Mucosa of gallbladder (tissue), 1 donor: ENCODE data around the gene THEMIS. TPM values are rescaled to one million over a fixed set of nuclear protein-coding genes. Genes with fewer than 3 reads are reported as not detected.
"Not testable (repeated sequence)": the region's sequence is repeated elsewhere in the genome, so short reads cannot be mapped to it uniquely, and the experiment has no call there.

Experiments used
- DNase-seq: peaks from one replicate; pipeline ENCODE4 v3.0.0-alpha.2; 2020; ENCODE audit warnings: low spot score
- total RNA-seq: library from RNA; stranded (reverse); gene quantifications from one replicate; pipeline ENCODE4 v1.2.1, GENCODE V29; 2021
- donor health status: DM: no; HTN: no; CAD: no.

Gene THEMIS, protein sequence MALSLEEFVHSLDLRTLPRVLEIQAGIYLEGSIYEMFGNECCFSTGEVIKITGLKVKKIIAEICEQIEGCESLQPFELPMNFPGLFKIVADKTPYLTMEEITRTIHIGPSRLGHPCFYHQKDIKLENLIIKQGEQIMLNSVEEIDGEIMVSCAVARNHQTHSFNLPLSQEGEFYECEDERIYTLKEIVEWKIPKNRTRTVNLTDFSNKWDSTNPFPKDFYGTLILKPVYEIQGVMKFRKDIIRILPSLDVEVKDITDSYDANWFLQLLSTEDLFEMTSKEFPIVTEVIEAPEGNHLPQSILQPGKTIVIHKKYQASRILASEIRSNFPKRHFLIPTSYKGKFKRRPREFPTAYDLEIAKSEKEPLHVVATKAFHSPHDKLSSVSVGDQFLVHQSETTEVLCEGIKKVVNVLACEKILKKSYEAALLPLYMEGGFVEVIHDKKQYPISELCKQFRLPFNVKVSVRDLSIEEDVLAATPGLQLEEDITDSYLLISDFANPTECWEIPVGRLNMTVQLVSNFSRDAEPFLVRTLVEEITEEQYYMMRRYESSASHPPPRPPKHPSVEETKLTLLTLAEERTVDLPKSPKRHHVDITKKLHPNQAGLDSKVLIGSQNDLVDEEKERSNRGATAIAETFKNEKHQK
- 2.8 TPM for total RNA-seq

DNA sequence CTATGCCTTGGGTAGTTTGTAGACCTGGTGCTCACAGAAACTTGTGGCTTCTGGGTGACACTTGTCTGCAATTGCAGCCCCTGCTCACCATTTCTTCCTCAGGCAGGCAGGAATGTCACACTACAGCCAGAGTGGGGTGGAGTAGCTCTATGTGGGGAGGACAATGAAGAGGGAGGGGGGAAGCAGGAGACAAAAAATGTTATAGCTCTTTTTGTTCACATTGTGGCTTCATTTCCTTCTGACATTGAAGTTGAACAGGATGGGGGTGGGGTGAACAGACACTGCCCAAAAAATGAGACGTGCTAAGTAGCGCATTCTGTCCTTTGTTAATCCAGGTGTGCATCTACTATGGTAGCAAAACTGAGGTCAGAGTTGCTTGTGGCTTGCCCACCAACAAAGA is at the start of gene THEMIS:
THEMIS (minus strand) TSS at position 124 of the 400 bp plus-strand sequence. CDS start 126 bp downstream, outside the sequence.
- DNase-seq = no peak

DNA sequence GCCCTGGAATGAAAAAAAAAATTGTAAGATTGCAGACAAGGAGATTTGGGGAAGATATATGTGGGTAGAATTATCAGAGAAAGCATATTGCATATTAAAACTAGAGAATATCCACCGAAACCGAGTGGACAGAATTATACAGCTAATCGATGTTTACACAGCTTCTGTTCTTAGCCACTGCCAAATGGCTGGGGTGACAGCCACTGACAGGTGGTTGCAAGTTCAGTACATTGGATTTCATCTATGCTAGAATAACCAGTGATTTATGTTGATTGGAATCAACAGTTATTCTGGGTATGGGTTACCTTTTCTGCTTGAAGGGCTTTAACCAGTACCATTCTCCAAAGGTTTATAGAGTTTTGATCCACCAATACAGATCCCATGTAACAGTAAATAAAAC is 48.4 kb upstream of the THEMIS start:
- DNase-seq = no peak

DNA sequence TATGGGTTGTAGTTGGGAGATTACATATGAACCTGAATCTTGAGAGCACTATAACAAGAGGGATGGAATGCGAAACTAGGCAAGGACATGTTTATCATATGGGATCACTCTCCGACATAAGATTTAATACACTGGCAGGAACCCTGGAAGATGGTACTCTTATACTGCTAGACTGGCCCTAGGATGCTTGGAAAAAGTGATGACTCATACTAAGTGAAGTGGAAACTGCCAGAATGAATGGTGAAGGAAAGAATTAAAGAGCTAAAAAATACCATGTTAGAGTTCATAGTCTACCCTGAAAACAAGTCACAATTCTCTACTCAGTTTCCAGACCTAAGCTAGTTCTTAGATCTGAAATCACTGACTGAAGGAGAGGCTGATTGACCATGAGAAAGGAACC is 45.5 kb upstream of the THEMIS start:
- no peak for DNase-seq

DNA sequence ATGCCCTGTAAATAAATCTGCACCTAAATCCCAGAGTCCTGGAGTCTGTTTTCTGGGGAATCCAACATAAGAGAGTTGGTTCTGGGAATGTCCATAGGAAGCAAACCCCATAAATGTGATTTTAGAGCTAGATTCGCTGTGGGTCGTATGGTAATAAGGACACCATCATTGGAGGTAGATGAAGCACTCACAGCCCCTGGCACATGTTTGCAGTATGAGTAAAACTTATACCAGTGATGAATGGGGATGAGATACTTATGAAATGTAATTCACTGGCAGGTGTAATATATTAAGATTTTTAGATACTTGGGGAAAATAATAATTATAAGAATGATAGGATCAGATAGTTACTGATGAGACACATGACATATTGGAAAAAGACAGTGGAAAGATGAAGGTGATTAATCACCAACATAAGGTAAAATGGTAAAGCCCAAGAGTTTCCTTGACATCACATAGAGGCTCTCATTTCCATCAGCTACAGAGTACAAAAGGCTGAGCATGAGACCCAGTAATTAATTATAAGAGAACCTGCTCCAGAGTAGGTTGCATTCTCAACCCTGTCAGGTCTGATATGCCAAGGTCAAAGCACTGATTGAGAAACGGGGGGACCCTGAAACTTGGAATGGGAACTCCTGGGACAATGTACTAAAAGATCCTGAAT is 44.7 kb upstream of the THEMIS start:
- DNase-seq = no peak

DNA sequence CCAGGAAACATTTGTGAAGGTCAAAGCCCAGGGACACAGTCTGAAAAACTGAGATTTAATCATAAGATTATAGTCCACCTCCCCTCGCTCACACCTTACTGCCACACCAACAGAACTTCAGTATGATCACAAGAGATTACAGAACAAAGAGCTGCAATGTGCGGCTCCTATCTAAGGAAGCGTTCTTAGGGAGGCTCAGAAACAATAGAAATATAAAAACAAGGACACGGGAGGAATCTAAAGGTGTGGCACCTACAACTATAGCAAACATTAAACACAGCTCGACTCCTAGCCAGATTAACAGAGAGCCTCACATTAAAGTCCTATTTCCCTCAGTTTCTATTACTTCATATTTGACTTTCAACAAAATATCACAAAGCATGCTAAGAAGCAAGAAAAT is 40.4 kb upstream of the THEMIS start:
- no peak for DNase-seq

DNA sequence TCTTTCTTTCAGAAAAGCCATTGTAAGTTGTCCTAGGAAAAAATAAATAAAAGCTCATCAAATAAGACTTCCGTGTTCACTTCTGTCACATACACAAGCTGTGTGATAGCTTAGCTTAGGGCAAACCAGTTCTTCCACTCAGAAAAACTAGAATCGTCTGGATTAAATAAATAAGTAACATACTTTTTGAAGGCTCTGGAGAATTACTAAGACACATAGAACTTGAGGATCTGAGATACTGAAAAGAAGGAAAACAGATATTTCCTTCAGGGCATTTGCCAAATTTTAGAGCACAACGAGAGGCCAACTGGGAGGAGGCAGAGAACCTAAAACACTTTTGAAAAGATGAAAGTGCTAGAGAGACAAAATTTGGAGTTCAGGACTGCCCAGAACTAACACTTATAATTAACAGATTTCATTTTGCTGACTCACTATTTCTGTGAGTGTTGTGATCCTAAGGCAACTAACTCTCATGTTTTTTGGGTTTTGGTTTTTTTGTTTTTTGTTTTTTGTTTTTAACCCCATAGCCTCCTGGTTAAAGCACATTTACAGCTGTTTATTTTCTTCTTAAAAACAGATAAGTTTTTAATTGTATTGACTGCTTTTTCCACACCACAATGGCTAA is 38.7 kb upstream of the THEMIS start:
- DNase-seq = no peak

DNA sequence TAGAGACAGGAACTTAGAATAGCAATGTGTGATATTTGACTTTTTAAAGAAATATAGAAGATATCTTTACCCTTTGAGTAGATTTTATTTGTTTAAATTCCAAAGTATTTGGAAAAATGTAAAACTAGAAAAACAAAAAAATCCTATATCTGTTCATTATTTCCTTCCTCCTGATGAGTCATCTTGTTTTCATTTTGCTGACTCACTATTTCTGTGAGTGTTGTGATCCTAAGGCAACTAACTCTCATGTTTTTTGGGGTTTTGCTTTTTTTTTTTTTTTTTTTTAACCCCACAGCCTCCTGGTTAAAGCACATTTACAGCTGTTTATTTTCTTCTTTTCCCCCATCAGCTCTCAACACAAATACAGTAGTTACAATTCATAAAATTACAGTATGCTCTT is 37.8 kb upstream of the THEMIS start:
- DNase-seq = no peak

DNA sequence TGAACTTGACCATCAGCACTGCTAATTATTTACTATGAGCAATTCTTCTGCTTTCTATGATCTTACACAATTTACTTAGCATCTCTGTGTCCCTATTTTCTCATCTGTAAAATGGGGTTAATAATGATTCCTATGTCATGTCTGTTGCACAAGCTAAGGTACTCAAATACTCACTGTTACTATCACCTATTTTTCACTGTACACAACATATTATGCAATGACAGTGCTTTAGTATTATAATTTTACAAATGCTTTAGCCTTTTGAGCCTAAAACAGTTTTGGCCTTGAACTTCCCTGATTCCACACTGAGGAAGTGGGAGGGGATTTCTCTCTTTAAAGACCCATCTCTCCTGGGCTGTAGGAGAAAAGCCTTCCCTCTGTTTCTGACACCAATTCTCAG is 36.9 kb upstream of the THEMIS start:
- no peak for DNase-seq

DNA sequence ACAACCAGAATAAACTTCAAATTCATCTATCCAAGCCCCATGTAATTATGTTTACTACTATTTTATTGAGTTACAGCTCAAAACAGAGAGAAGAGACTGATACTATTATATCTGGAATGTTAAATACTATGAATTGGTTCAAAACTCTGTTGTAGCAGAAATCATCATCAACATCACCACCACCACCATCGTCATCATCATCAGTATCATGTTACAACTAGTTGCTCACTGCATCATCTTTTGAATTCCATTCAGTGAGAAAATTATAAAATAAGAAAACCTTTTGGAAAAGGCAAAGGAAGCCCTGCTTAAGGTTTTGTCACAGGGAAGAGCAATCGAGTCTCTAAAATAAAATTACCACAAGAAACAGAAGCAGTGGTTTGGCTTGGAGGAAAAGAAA is 36.2 kb upstream of the THEMIS start:
- no peak for DNase-seq

DNA sequence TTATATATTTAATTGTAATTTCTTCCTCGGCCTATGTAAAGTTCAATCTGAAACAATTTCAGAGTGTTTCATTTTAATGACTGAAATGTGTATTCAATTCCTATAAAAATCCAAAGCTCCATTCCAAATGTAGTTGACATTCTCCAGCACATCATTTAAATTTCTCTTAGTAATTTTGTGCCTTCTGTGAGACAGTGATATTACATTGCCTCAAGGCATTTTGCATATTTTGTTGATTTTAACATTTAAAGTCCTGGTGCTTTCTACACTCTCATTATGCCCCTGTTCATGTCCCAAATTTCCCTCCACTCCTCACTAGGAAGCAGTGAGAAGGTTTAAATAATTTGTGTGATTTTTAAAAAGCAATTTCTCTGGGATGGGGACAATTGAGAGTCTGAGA is 34.1 kb upstream of the THEMIS start:
- no peak for DNase-seq

DNA sequence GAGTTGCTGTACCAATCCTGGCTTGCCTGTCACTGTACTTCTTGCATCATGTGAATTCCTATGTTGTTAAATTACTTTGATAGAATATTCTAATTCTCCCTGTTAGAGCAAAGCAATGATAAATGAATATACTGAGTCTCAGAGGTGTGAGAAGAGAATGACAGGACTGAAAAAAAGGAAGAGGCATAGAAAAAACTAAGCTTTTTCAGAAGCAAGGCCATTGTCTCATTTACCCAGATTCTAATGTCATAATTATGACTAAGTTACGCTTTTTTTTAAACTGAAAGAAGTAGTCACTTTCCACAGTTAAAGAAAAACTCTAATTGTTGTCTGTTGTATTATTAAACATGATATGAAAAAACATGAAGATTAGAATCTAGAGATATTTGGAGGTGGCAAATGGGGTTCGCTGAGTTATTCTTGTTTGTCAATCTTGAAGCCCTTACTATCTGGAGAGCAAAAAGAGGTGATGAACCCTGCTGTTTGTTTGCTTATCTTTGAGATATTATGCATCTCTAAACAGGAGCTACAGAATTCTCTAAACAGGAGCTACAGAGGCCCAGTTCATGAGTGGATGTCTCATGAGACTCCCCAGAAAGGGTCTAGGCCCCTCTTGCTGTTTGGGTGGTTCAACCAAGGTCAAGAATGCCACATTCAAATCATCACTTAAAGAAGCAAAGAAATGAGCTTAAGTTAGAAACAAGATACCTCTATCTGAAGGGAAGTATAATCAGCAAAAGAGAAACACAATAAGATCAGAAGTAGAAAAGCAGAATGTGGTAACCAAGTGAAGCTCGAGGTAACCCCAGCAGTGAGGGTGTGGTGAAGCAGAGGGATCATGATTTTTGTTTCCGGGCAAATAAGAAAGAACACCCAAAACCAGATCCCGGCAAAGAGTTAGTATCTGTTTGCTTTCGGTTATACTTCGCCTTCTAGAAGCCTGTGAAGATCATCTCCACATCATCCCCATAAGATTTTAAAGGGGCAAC is 33.3 kb upstream of the THEMIS start:
- no peak for DNase-seq

DNA sequence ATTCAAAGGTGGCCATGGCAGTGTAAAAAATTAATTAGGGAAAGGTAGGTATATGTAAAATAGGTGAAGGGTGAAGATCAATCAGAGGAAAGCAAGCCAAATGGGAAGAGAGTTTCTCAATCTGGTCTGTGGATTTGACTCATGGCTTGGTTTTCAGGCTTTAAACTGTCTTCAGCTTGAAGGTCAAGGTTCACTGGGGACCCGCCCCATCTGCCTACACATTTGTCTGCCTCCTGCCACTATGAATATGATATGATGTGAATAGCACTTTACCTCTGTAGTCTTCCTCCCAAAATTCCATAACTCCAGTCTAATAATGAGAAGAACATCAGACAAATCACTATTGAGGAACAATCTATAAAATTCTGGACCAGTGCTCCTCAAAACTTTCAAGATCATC is 32.3 kb upstream of the THEMIS start:
- no peak for DNase-seq

DNA sequence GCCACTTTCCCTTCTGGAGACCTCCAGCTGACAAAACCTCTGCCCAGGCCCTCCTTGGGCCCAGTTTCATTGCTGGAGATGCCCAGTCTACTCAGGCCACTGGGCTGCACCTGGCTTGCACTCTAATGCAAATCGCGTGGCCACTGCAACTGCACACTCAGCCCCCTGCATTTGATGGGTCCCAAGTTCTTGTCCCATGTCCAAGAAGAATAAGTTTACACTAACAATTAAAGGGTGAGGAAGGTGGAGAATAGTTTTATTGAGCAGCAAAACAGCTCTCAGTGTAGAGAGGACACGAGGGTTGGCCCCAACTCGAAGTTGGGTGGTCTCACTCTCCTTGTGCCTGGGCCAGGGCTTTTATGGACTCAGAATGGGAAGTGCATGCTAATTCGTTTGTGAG is 31.9 kb upstream of the THEMIS start:
- DNase-seq = no peak

DNA sequence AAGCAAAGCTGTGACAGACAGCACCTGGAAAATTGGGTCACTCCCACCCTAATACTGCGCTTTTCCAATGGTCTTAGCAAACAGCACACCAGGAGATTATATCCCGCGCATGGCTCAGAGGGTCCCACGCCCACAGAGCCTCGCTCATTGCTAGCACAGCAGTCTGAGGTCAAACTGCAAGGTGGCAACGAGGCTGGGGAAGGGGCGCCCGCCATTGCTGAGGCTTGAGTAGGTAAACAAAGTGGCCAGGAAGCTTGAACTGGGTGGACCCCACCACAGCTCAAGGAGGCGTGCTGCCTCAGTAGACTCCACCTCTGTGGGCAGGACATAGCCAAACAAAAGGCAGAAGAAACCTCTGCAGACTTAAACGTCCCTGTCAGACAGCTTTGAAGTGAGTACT is 25.6 kb upstream of the THEMIS start:
- not testable (repeated sequence) for DNase-seq

DNA sequence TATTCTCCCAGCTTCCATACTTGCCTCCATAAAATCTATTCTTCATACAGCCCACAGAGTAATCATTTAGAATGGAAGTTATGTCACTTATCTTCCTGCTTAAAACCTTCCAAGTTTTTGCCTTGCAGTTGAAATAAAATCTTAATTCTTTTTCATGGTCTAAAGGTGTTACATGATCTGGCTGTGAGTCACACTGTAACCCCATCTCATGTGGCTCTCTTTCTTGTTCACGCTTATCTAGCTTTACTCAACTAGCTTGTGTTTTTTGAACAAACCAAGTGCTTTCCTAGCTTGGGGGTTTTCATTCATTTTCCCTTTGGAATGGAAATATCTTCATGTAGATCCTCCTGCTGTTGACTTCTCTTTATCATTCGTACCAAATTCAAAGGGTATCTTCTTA is 23.6 kb upstream of the THEMIS start:
- DNase-seq = no peak

DNA sequence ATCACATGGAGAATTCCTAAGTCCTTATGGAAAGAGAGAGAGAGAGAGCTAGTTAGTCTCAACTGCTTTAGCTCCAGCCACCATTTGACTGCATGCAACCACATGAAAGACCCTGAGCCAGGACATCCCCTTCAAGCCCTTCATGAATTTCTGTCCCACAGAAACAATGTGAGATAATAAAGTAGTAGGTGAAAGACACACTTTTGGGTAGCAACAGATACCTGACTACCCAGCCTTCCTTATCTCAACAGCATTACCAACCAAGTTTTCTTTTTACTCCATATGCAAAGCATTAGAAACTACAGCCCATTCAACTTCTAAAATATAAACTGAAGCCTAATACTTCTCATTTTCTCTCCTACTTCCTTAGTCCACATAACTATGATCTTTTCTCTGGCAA is 23.2 kb upstream of the THEMIS start:
- no peak for DNase-seq

DNA sequence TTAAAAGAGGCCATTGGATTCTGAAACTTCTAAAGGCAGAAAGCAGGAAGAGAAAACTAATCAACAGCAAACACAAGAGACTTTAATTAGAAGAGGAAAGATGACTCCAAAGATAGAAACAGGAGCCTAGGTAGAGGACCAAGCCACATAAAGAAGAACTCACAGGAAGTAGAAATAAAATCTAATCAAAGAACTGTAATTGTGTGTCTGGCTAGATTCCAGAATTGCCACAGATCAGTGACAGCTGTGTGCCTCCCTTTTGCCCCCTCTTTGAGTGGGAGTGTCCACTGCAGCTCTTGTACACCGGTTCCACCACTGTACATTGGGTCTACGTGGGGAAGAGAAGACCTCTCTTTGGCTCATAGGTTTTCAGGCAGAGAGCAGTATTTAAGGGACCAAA is 22.3 kb upstream of the THEMIS start:
- DNase-seq = no peak

DNA sequence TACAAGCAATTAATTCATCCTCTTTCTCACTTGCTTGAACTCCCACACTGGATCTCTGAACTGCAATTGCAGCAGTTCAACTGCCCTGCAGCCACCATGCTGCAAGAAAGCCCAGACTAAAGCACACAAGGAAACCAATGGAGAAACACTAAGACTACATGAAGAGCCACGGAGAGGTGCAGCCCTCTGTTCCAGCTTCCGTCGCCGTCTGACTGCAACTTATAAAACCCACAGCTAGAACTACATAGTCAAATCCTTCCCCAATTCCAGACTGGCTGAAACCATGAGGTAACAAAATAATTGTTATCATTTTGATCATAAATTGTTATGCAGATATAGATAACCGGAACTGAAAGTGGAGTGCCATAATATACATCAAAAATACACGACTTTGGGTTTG is 21.1 kb upstream of the THEMIS start:
- no peak for DNase-seq

DNA sequence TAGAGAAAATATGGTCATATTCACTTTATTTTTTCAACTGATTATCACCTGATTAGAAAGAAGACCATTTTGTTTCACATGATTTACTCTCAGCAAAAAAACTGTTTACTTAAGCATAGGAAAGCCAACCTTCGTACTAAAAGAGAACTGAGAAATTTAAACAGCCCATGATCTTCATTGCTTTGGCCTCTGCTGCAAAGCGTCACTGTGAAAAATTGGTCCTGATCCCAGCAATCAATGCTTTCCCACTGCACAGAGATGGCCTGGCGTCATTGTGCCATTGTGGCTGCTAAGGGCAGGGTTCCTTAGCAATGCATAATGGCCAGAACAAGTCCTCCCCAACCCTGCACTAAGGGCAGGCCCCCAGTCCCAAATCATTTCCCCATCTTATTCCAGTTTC is 19.9 kb upstream of the THEMIS start:
- no peak for DNase-seq

DNA sequence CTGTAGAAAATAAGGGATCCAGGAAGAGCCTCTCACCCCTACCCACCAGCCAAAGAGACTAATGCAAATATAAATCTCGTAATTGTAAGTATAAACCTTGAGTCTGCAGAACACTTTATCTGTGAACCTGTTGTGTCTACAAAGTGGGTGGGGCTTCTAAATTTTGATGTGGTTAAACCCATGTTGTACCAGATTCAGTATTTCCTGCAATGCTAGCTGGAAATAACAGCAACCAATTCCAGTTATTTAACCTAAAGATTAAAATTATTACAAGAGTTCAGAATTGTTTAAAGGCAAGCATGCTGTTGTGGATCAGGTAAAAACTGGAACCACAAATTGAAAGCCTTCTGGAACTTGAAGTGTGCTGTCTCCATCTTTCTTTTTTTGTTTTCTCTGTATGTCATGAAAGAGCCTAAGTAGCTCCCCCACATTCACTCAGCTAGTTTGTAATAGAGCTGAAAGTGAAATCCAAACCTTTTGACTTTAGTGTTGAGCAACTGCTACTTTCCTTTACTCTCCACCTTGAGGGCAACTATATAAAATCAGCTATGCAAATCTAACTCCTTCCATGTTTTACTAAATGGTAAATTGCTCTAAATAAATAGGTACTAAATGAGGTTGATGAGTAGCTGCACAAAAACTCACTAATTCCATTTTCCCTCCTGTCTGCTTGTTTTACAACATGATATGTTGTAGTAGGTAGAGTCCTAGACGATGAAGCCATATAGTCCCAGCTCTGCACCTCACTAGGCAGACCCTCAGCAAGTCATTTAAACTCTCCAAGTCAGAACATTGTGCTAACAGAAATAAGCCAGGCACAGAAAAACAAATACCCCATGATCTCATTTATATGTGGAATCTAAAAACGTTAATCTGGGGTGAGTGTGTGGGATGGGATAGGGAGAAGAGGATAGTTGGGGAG is 17.9 kb upstream of the THEMIS start:
- no peak for DNase-seq
